Myocyte (in vitro differentiated cells): ENCODE data around the gene CFAP43. TPM values are rescaled to one million over a fixed set of nuclear protein-coding genes. Genes with fewer than 3 reads are reported as not detected.

ENCODE experiments used
- DNase-seq: peaks from one replicate; pipeline ENCODE4 v3.0.0-alpha.2; 2012; ENCODE audit warnings: low read depth
- microRNA counts: library from miRNA; unstranded; fragments of <30 nt; microRNA quantifications from one replicate; lab custom pipeline; 2016
- microRNA-seq: library from miRNA; unstranded; fragments of <30 nt; microRNA quantifications from one replicate; pipeline ENCODE4, GENCODE V29; 2016
- total RNA-seq: library from RNA; depleted of rRNA; stranded (reverse); fragments of >200 nt; gene quantifications from 2 replicates; pipeline ENCODE4 v1.2.3, GENCODE V29; 2014

Gene CFAP43
- total RNA-seq, 1 donor from 2014 or later, result not detected

DNA sequence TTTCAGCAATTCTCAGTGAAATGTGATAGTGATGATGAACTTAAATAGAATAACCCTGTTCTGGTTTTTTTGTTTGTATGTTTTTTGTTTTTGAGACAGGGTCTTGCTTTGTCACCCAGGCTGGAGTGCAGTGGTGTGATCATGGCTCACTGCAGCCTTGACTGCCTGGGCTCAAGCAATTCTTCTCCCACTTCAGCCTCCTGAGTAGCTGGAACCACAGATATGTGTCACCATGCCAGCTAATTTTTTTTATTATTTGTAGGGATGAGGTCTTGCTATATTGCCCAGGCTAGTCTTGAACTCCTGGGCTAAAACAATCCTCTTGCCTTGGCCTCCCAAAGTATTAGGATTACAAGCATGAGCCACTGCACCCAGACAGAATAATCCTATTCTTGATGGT is 132.2 kb downstream of the CFAP43 start:
- DNase-seq, result peak; percentile 8

DNA sequence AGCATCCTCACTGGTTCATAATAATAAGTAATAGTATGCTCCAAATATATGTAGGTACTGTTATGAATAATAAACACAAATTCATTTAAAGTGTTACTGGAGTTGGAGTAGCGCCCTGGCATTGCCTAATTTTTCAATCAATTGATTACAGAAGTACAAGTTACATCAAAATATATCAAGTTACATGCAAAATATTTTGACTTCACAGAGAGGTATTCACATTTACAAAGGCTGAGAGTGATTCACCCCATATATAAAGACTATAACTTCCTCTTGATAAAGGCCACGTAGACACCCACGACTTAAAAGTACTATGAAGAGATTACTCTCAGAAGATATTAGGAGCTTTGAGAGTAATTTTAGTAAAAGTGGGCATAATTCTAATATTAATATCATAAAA is 132.9 kb downstream of the CFAP43 start:
- DNase-seq, result no peak

DNA sequence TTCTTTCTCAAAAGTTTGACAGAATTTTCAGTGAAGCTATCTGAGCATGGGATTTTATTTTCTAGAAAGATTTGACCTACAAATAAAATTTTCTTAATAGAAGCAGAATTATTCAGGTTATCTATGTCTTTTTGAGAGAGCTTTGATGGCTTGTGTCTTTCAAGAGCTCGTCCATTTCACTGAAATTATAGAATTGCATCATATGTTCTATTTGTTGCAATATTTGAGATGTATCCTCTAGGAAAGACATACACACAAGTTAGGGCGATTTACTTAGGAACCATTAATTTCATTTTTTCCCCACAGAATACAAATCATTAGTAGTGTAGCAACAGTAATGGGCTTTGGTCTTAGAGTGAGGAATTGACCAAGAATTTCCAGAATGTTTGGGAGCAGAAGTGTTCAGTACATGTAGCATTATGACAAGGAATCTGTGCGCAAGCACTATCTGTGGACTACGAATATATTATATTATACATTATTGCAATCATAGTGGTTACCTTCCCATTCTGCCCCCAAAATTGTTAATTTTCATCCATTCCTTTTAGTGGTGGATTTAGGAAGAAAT is 133.7 kb downstream of the CFAP43 start:
- no peak for DNase-seq

DNA sequence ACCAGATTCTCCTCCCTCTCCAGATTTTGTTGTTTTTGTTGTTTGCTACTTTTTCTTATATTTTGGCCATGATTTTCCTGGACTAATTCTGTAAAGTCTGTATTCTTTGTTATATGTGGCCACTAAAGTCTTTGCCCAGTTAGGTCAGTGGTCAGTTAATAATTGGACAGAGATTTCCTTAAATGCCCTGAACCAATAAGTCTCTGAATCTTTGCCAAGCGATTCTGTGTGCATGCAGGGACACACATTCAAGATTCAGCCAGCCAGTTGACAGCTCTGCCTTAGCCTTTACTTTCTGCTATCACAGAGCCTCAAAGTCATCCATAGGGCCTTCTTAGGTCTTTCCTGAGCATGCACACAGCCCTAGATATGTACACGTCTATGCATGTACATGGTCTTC is 135.5 kb downstream of the CFAP43 start:
- no peak for DNase-seq

DNA sequence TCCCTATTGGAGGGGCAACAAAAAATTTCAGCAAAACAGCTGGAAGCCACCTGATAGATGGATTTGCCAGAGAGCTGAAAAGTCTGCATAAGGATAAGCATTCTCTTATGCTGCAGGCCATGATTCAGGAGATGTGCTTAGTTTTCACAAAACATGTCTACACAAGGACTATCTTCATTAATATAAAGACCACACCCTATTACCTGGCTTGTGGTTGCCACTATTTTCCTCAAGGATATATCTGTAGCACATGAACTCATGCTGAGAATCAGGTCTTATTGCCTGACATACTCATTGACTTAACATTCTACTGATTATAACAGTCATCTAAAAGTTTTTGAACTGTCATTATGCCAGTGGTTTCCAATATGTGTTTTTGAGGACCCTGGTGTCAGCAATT is 139.4 kb downstream of the CFAP43 start:
- DNase-seq, result no peak

DNA sequence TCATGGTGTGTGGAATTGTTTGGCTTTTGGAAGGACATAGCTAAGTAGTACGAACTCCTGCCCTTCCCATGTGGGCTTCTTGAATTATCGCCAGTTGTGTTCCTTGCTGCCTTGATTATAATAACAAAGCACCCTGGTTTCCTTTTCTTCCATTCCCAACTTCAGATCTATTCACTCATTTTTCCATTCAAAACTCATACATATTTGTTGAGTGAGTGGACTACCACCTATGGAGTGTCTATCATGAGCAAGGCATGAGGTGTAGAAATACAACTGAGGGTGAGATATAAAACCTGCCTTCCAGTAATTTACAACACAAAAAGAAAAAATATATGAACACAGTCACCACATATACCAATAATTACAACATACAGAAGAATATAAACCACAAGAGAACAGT is 141.6 kb downstream of the CFAP43 start:
- DNase-seq, result no peak

DNA sequence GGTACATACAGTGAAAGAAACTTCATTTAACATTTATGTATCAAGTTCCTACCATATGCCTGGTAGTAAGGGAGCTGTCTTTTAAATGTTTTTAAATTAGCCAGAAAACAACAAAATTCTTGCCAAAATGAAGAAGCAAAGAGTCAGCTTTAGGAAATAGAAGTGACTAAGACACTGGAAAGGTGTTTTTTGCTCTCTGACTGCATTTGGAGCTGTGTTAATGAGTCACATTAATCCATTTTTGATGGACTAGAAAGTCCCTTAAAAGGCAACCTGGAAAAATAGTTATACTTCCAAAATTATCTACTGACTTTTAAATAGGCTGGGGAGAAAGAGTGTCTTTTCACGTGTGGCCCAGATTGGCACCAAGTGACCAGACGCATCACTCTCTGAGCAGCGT is 142.5 kb downstream of the CFAP43 start:
- DNase-seq, result no peak

DNA sequence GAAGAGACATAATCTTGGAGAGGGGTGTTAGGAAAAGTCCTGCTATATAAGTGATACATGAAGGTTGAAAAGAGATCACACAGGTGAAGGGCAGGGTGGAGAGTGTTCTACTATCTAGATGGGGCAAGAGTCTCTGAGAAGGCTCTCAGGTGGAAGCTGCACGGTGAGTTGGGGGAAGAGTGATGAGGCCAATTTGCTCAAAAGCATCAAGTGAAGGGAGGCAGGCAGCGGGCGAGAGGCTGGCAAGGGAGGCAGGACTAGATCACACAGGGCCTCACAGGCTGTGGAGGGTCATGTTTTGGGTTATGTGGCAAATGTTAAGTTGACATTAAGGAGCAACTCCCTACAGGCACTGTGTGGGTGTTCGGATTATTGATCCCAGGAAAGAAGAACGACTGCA is 143.9 kb downstream of the CFAP43 start:
- no peak for DNase-seq

DNA sequence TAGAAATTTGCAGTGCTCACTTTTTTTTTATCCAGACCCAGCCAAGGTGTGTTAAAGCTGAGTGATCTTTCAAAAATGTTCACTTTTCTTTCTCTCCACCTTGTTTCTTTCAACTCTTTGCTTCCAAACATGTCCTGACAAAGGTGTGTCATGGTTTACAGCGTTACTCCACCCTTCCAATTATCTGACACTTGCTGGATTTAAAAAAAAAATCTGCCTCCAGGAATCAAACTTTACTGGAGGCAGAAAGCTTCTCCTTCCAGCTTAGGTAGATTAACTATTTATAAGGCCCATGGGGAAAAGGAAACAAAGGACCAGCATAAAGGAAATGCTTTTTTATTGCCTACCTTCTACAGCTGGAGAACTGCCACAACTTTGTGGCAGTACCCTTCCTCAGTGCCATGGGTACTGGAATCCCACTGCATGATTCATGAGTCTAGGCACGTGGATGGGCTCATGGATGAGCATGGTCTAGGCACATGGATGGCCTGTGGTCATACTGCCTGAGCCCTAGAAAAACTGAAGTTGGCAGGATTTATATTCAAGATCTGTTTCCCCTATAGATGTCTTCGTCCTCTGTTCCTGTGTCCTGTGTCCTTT is 146.3 kb downstream of the CFAP43 start, which contains the start of gene COL17A1:
Gene COL17A1, minus strand, starts transcription at position 80 of the 600 bp plus-strand sequence. CDS start 5,207 bp downstream, outside the sequence.
- DNase-seq, result no peak

DNA sequence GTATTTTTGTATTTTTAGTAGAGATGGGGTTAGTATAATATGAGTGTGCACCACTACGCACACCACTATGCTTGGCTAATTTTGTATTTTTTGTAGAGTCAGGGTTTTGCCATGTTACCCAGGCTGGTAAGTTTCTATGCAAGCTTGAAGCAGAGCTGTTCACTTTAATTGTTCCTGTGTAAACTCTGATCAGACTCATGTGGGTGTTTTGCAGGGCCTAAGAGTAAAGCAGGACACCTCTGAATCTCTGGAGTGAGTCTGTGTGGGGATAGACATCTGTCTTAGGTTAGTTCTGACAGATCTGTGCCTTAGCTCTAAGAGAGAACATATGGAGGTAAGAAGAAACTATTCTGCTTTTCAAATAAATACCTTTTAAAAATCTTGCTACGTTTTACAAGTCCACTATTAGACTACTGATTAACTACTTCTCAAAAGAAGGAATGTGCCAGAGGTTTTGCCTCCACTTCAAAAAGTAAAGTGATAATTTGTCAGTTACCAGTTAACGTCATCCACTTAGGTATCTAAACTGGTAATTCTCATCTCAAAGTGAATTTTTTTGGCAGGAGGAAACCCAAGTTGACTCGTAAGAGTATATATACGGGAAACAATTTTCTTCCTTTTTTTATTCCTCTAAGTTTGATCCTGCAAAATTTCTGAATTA is 147.6 kb downstream of the CFAP43 start:
- DNase-seq, result no peak

DNA sequence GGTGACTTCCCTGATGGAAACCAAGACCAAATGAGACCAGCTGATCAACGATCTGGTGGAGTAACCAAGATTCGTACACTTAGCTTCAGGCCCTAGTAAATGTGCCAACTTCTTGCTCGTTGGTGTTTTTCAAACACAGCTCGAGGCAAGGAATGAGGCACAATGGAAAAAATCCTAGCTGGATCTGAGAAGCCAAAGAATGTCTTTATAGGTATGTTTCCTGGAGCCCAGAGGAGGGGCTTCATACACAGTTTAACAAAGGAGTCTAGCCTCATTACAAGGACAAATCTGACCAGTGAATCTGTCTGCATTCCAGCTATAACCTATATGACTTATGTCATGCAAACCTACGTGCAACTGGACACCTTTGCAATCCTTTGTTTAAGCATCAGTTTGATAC is 150.2 kb downstream of the CFAP43 start:
- no peak for DNase-seq

DNA sequence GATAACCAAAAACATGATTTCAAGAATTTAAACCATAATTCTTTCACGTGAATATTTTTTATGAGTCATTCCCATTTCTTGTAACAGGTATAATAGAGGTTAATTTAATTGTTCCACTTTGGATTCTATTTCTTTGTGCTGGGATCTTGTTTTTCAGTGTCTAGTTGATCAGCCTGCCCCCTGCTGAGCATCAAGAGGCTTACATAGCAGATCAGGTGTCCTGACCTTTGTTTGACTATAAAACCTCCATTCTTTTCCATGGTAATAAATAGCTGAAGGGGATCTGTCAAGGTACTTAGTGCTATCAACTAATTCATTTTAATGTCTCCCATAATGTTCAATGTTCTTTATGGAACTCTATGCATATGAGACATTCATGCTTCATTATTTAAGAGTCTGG is 151.4 kb downstream of the CFAP43 start:
- no peak for DNase-seq

MicroRNA genes within 50 kb of the gene (microRNA counts, 767-probe panel; counts per million panel counts)
- microRNA hsa-miR-609 (lab: Ali Mortazavi, UCI), result not detected

Small RNA genes lying within 50 kb of the gene (microRNA-seq; reads per million reads assigned to microRNA genes)
- not detected for gene MIR4482
- gene MIR609, result not detected

Other genes with a start within 250 kb of the CFAP43 start
- 0.03 and 0.16 TPM in 2 replicates for gene COL17A1, start 146.5 kb downstream of the CFAP43 start, total RNA-seq
- 5.5 and 6.6 TPM in 2 replicates for gene SFR1, start 110.2 kb downstream of the CFAP43 start, total RNA-seq
- gene GSTO1, start 22.5 kb upstream of the CFAP43 start, total RNA-seq, result 53.2 and 58.7 TPM in 2 replicates
- not detected in 2 replicates for gene GSTO2, start 36.8 kb upstream of the CFAP43 start, total RNA-seq
- 4.4 and 5.2 TPM in 2 replicates for gene ITPRIP, start 106.1 kb upstream of the CFAP43 start, total RNA-seq
- gene CFAP58, start 121.5 kb upstream of the CFAP43 start, total RNA-seq, result 0.56 and 0.62 TPM in 2 replicates